Glomerular visceral epithelial cell (primary cell): ENCODE measurements around the gene NOTCH1.
"Not testable (repeated sequence)": the region's sequence is repeated elsewhere in the genome, so short reads cannot be mapped to it uniquely, and the experiment has no call there.

ENCODE experiments used
- DNase-seq: peaks from one replicate; pipeline ENCODE4 v3.0.0-alpha.2; 2016; ENCODE audit errors: extremely low spot score

NOTCH1 gene

GRCh38 chr9:136545965-136546696 is at the start of gene NOTCH1:
TSS of gene NOTCH1 (minus strand) at chr9:136546048. CDS start at chr9:136545786, 262 bp downstream.
- DNase-seq: peak; percentile 93

DNA sequence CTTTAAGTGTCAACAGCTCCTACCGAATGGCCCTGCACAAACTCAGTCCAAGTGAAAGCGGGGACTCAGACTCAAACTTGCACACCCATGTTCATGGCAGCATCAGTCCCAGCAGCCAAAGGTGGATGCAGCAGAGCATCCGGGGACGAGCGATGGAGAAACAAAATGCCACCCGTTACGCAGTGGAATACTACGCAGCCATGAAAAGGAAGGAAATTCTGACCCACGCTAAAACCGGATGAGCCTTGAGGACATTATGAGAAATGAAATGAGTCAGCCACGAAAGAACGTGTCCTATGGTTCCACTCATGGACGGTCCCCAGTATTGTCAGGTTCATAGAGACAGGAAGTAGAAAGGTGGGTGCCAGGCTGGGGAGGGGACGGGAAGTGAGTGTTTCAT is 48.6 kb upstream of the NOTCH1 start:
- DNase-seq: no peak

DNA sequence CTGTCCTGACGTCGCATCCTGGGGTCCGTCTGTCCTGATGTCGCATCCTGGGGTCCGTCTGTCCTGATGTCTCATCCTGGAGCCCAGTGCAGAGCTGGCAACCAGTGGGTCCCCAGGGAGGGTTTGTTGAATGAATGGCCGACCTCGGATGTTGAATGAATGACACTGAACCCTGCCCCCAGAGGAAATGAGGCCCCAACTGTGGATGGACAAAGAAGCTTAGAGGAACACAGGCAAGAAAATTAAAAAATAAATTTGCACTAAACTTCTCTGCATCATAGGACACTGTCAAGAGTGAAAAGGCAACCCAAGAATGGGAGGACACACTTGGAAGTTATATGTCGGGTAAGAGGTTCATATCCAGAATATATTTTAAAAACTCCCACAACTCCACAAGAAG is 47.7 kb upstream of the NOTCH1 start:
- DNase-seq: no peak

DNA sequence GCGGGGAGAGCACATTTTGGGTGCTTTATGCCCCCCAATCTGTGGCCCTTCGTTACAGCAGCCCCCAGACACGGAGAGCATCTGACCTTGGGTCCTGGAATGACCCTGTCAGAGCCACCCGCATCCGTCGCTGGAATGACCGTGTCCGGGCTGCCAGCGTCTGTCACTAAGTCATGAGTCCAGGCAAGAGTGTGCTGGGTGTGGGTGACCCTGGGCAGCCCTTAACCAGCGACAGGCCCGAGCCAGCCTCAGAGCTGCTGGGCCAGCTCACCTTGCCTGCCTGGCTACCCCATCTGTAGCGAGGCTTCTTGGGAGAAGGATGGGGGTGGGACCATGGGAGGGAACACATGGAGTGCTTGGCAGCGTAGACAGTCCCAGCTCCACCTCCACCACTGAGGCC is 46.8 kb upstream of the NOTCH1 start:
- DNase-seq: no peak

DNA sequence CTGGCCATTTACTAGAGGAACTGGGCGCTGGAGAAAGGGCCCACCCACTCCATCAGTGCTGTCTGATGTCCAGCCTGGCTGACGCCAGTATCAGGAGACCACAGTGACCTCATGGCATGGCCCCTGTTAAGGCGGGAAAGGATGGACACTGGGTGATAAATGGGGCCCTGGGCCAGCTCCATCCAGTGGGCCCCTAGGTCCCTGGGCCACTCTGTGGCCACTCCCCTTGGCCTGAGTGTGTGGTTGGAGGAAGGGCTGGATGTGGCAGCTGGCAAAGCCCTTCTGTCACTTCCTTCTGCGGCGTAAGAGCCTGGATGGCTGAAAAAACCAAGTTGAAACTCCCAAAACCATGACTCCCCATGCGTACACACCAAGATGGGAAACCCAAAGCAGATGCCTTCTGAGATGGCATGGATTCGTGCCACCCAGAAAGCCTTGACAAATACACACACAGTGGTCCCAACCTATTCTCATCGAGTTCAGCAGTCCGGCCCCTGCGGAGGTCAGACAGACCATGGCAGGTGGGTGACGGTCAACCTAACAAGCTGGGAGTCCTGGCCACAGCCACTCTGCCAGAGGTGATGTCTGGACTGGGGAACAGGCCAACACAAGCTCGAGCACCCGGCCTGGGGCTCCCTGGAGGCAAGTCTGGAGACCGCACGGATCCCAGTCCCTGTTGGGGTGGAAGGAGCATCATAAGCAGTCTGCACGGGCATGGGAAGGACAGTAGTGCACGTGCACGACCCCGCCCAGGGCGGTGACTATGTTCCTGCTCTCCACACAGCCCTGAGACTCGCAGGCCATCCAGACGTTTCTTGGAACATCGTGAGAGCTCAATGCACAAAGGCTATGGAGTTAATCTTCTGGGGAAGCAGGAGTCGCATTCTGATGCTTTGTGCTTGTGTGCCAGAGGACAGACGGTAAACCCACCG is 45.2 kb upstream of the NOTCH1 start:
- DNase-seq: no peak

GRCh38 chr9:136589766-136590763 is 44.2 kb upstream of the NOTCH1 start:
- no peak for DNase-seq

DNA sequence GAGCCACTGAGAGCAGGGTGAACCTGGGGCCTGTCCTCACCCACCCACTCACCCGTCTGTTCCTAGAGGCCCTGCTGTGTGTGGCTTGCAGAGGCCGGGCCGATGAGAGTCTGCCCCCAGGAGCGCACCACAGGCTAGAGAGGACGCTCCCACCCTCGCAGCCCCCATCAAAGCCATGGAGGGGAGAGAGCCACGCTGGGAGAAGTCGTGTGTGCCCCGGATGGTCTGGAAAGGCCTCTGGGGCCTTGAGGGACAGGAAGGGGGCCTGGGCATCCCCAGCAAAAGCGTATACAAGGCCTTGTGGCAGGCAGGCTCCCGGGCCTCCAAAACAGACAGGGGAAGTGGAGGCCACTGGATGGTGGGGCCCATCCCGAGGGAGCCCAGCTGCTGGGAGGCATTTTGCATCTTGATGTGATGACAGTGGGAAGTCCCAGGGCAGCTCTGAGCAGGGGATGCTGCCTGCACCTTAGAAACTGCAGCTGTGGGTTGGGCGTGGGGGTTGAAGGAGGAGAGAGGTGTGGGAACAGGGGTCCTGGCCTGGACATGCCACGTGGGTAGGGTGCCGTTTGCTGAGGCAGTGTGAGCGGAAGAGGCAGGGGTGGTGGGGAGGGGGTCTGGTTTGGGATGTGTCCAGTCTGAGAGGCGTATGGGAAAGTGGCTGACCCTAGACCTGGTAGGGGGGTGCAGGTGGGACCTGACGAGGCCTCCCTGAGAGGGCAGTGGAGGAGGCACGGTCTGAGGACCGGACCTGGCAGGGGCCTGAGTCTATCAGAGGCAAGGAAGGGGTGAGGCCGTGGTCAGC is 43.0 kb upstream of the NOTCH1 start:
- DNase-seq: no peak

- DNase-seq: no peak
Measured at GRCh38 chr9:136587944-136588662, 42.3 kb upstream of the NOTCH1 start.

DNA sequence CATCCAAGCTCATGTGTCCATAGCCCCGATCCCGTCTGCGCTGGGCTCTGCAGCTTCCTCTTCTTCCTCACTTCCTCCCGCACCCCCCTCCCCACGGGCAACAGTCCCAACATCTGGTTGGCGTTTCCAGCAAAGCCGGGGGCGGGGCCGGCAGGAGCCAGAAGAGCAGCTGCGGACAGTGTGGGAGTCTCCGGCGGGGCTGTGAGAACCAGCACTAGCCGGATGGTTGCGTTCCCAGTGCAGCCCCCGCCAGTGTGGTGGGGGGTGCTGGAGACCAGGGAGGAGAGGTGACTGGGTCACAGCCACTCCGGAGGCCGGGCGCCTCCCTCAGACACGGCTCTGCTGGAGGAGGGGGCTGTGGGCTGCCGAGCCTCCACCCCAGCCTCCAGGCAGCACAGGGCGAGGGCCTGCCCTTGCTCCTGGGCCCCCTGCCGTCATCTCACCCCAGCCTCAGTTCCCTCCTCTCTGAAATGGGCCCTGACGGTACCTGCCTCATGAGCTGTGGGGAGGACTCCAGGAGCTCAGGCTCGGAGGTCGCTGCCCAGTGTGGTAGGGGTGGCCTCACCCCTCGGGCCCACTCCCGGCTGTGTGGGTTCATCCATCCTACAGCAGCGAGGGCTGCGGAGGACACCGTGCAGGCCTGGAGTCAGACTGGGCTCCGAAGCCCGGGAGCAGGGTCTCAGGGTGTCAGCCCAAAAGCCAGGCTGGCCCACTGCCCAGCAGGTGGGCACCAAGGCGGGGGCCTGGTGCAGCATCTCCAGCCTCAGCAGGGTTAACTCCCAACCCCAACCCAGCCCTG is 41.5 kb upstream of the NOTCH1 start:
- no peak for DNase-seq

- no peak for DNase-seq
Measured at GRCh38 chr9:136586391-136586953, 40.6 kb upstream of the NOTCH1 start.

GRCh38 chr9:136585531-136586120 is 39.8 kb upstream of the NOTCH1 start:
- DNase-seq: no peak

DNA sequence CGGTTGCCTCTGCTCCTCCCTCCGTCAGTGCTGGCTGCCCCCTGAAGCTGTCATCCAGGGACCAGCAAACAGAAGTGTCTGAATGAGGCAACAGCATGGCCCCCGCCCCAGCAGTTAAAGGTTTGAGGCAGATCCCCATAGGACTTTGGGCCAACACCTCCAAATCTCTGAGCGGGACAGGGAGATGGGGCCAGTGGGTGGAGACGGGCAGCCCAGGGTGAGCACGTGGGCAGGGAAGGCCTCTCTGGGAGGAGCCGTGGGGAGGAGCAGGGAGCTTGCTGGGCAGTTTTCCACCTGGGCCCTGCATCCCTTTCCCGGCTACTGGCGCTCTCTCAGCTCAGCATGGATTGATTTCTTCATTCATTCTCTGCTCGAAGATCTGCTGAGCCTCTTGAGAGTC is 39.1 kb upstream of the NOTCH1 start:
- no peak for DNase-seq

DNA sequence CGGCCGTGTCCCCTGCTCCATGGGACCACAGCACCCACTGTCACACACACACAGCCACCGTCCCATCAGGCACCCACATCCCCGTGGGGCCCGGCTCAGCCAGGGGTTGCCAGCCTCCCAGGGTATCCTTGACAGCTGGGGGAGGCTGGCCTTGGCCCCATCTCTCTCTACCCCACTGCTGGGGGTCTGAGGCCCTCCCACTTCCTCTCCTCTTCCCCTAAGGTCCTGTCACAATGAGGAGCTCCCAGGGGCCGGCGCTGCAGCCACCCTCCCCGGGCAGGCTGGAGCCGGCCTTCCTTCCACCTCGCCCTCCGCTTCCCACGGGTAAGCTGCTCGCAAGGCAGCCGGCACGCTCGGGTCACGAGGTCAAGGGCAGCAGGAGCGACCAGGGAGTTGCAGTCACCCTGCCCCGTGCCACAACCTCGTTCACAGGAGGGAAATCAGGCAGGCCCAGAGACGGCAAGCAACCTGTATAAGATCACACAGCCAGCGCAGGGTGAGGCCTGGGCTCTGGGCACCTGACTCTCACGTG is 38.6 kb upstream of the NOTCH1 start:
- DNase-seq: no peak

GRCh38 chr9:136582977-136583735 is 37.3 kb upstream of the NOTCH1 start:
- DNase-seq: no peak

- no peak for DNase-seq
Measured at GRCh38 chr9:136581614-136582447, 36.0 kb upstream of the NOTCH1 start.

GRCh38 chr9:136579650-136580219 is 33.9 kb upstream of the NOTCH1 start:
- DNase-seq: not testable (repeated sequence)
